ENCODE data around the gene SLIT3. TPM values are rescaled to one million over a fixed set of nuclear protein-coding genes. Genes with fewer than 3 reads are reported as not detected.
A peak's percentile ranks its signal among the peaks of the same experiment; 100 is the strongest.

SLIT3 gene
- total RNA-seq, 1 donor from 2014 or later, result 52.8 TPM

DNA sequence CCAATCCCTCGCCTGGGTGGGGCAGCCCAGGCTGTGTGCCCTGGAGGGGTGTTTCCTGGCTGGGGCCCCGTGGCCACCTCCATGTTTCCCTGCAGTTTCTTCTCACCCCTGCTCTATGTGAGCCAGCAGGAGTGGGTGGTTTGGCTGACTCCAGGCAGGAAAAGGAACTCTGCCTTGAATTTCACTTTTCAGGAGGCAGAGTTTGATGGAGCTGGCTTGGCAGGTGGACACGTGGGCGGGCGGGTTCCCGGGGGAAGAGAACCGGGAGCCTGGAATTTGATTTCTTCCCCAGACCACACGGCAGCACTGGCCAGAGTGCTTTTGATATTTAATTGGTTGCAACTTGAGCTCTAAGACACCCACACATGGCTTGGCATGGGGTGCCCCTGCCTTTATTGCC lies 601.9 kb downstream of the SLIT3 start:
- intact Hi-C loops (cut with DNase I), result no loop called here
- Histone ChIP-seq H3K27me3 (no peaks in the 10 kb centered on the region), H3K27ac (no peak overlapping the region), H3K4me3 (no peak overlapping the region), H3K36me3 (no peaks in the 10 kb centered on the region), H3K4me1 (peaks cover 25% of the 10 kb centered on the region), H3K9me3 (no peaks in the 10 kb centered on the region)
- TF ChIP-seq, protein P1, sequence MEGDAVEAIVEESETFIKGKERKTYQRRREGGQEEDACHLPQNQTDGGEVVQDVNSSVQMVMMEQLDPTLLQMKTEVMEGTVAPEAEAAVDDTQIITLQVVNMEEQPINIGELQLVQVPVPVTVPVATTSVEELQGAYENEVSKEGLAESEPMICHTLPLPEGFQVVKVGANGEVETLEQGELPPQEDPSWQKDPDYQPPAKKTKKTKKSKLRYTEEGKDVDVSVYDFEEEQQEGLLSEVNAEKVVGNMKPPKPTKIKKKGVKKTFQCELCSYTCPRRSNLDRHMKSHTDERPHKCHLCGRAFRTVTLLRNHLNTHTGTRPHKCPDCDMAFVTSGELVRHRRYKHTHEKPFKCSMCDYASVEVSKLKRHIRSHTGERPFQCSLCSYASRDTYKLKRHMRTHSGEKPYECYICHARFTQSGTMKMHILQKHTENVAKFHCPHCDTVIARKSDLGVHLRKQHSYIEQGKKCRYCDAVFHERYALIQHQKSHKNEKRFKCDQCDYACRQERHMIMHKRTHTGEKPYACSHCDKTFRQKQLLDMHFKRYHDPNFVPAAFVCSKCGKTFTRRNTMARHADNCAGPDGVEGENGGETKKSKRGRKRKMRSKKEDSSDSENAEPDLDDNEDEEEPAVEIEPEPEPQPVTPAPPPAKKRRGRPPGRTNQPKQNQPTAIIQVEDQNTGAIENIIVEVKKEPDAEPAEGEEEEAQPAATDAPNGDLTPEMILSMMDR (IDR thresholded peaks at IDR 0.05), result no peak
- no peak for TF ChIP-seq POLR2A (IDR thresholded peaks at IDR 0.05)
- TF ChIP-seq POLR2AphosphoS5 (IDR thresholded peaks at IDR 0.05; ENCODE audit: insufficient read depth in 1 of 2, low read depth in 1 of 2), result no peak
- DNase-seq (ENCODE audit: extremely low spot score in 2 of 2), result no peak

DNA sequence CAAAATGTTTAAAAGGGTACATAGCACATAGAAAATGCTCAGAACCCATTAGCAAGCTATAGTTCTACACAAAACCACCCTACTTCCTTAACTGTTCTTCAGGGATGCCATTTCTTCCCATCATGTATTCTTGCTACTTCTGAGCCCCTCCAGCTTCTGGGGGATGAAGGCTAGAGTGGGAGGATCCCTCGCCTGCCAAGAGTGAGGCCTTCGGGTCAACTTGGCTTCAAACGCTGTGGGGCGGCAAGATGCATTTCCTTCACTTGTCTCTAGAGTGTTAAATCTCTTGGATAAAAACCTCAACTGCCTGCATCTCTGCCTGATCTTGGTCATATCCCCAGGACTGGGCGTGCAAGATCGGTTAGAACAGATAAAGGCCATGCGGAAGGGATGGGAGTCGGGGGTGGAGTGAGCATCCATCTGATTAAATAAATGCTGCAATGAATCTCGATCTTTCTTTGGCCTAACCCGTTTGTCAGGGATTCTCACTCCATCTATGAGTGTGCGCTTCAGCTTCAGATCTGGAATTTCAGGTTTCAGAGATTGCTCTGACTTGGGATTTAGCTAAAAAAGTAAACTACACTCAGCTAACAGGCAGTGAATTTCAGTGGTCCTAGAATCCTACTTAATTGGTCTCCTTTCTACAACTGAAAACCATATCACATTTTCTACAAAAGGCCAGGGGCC lies 603.8 kb downstream of the SLIT3 start:
- no peaks in the 10 kb centered on the region for H3K27me3 ChIP-seq
- DNase-seq (ENCODE audit: extremely low spot score in 2 of 2), result no peak
- TF ChIP-seq, protein P1 (IDR thresholded peaks at IDR 0.05), result no peak
- TF ChIP-seq POLR2AphosphoS5 (IDR thresholded peaks at IDR 0.05; ENCODE audit: insufficient read depth in 1 of 2, low read depth in 1 of 2) (no peak), POLR2A (IDR thresholded peaks at IDR 0.05) (no peak)
- peaks cover 25% of the 10 kb centered on the region for H3K4me1 ChIP-seq
- H3K4me3 ChIP-seq, result no peak overlapping the region
- intact Hi-C loops (cut with DNase I), result no loop called here
- no peaks in the 10 kb centered on the region for H3K36me3 ChIP-seq
- H3K27ac ChIP-seq, result peak overlapping the region; percentile 14
- H3K9me3 ChIP-seq, result no peaks in the 10 kb centered on the region

DNA sequence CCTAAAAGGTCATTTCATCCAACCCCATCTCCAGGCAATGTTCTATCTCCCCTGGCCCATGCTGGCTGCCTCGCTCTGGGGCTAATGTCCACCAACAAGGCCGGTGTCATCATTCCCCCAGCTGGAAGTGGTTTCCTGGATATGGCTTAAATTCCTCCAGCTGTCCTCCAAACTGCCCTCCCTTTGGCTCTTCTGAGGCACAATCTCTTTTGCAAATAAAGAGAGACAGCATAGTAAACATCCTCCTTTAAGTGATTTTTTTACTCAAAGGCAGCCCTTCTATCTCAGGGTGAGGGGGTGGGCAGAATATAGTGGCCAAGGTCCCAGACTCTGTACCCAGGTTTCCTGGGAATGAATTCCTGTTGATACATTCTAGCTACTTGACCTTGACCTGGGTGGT lies 604.3 kb downstream of the SLIT3 start:
- Histone ChIP-seq H3K27me3 (no peaks in the 10 kb centered on the region), H3K27ac (peak overlapping the region; percentile 14)
- no peak for DNase-seq (ENCODE audit: extremely low spot score in 2 of 2)

DNA sequence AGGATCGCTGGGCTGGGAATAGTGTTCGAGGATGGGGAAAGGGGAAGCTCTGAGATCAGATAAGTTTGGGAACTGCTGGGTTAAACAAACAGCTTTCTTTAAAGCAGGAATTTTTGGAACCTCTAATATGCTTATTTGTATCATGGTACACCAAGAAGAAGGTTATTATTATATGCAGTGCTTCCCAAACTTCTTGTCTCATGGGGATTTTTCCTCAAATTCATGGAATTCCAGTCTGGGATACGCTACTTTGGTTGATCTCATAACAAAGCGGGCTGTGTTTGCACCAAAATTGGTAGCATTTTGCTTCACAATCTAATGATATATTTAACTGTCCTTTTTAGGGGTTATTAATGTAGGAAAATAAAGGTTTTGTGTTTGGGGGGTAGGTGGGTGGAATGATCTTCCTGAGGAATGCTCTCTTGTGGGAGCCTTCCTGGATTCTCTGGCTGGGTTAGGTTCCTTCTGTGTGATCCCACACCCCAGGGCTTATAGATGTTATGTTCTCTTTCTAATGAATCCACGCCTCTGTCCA lies 605.6 kb downstream of the SLIT3 start:
- peaks cover 25% of the 10 kb centered on the region for H3K4me1 ChIP-seq
- H3K27ac ChIP-seq, result no peak overlapping the region
- TF ChIP-seq, protein P1 (IDR thresholded peaks at IDR 0.05), result no peak
- no peak for TF ChIP-seq POLR2A (IDR thresholded peaks at IDR 0.05)
- no peak for TF ChIP-seq POLR2AphosphoS5 (IDR thresholded peaks at IDR 0.05; ENCODE audit: insufficient read depth in 1 of 2, low read depth in 1 of 2)
- no peaks in the 10 kb centered on the region for H3K27me3 ChIP-seq
- H3K36me3 ChIP-seq, result no peaks in the 10 kb centered on the region
- intact Hi-C loops (cut with DNase I), result no loop called here
- H3K4me3 ChIP-seq, result no peak overlapping the region
- DNase-seq (ENCODE audit: extremely low spot score in 2 of 2), result no peak
- no peaks in the 10 kb centered on the region for H3K9me3 ChIP-seq

More for the DNA sequence above, 604.3 kb downstream of the SLIT3 start:
- Histone ChIP-seq H3K9me3 (no peaks in the 10 kb centered on the region), H3K4me3 (no peak overlapping the region), H3K4me1 (peaks cover 25% of the 10 kb centered on the region), H3K36me3 (no peaks in the 10 kb centered on the region)
- intact Hi-C loops (cut with DNase I), result no loop called here
- TF ChIP-seq POLR2AphosphoS5 (IDR thresholded peaks at IDR 0.05; ENCODE audit: insufficient read depth in 1 of 2, low read depth in 1 of 2), result no peak
- TF ChIP-seq, protein P1 (IDR thresholded peaks at IDR 0.05), result no peak
- no peak for TF ChIP-seq POLR2A (IDR thresholded peaks at IDR 0.05)

DNA sequence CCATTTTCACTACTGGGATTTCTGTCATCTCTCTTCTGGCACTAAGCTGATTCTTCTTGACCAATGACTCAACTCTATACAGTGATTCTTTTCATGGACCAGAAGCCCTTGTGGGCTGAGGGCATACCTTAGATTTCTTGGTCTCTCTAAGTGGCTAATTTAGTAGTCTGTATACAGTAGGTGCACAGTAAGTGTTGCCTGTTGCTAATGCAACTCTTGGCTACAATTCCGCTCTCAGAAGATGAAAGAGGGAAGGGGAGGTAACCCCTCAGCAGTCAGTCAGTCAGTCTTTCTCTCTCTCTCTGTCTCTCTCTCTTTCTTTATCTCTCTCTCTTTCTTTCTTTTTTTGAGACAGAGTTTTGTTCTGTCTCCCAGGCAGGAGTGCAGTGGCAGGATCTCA lies 606.6 kb downstream of the SLIT3 start:
- Histone ChIP-seq H3K4me3 (no peak overlapping the region), H3K27me3 (no peaks in the 10 kb centered on the region), H3K4me1 (peaks cover 23% of the 10 kb centered on the region), H3K36me3 (no peaks in the 10 kb centered on the region), H3K9me3 (no peaks in the 10 kb centered on the region), H3K27ac (no peak overlapping the region)
- no peak for TF ChIP-seq POLR2AphosphoS5 (IDR thresholded peaks at IDR 0.05; ENCODE audit: insufficient read depth in 1 of 2, low read depth in 1 of 2)
- TF ChIP-seq, protein P1 (IDR thresholded peaks at IDR 0.05), result no peak
- TF ChIP-seq POLR2A (IDR thresholded peaks at IDR 0.05), result no peak
- intact Hi-C loops (cut with DNase I), result no loop called here
- DNase-seq (ENCODE audit: extremely low spot score in 2 of 2), result no peak
